ENCODE measurements around the gene ADAMTS12.

ADAMTS12 gene

DNA sequence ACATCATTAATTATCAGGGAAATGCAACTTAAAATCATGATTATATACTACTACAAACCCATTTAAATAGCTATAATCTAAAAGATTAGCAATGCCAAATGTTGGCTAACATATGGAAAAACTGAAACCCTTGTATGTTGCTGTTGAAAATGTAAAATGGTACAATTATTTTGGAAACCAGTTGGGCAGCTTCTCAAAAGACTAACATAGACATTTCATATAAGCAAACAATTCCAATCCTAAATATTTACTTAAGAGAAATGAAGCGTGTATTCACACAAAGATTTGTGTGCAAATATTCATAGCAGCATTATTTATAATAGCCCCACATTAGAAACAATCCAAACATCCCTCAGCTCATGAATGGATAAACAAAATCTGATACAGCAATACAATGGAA lies 106.2 kb downstream of the ADAMTS12 start:
- Histone ChIP-seq H3K9ac (ENCODE audit: low read length) (no peak overlapping the region), H3K27me3 (ENCODE audit: control insufficient read depth, insufficient read depth, low read length) (no peaks in the 10 kb centered on the region), H3K36me3 (ENCODE audit: control insufficient read depth, insufficient read depth, low read length) (no peaks in the 10 kb centered on the region), H3K9me3 (ENCODE audit: control insufficient read depth, insufficient read depth, low read depth, low read length) (peaks cover 9% of the 10 kb centered on the region), H3K27ac (ENCODE audit: low read depth, low read length) (no peak overlapping the region), H3K4me3 (ENCODE audit: low read depth, low read length) (no peak overlapping the region), H3K4me1 (ENCODE audit: control insufficient read depth, insufficient read depth, low read length) (no peaks in the 10 kb centered on the region; the same call in 1 of the 2 replicates)

DNA sequence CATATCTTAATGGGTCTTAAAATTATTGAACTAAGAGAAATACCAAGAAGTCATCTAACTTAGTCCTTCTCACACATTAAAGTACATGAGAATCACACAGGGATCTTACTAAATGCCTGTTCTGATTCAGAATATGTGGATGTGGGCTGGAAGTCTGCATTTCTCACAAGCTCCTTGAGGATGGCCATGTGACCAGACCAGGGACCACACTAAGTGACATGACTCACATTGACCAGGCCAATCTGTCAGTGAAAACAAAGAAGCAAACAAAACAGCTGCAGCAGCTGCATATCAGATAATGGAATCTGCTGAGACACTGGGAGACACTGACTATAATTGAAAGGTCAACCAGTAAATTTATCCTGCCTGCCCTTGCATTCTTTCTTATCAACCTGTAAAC lies 110.5 kb downstream of the ADAMTS12 start:
- no peak overlapping the region for H3K9ac ChIP-seq (ENCODE audit: low read length)
- H3K4me3 ChIP-seq (ENCODE audit: low read depth, low read length), result no peak overlapping the region
- no peaks in the 10 kb centered on the region for H3K36me3 ChIP-seq (ENCODE audit: control insufficient read depth, insufficient read depth, low read length)
- H3K27me3 ChIP-seq (ENCODE audit: control insufficient read depth, insufficient read depth, low read length), result no peaks in the 10 kb centered on the region
- peaks cover 15% of the 10 kb centered on the region for H3K9me3 ChIP-seq (ENCODE audit: control insufficient read depth, insufficient read depth, low read depth, low read length)
- H3K4me1 ChIP-seq (ENCODE audit: control insufficient read depth, insufficient read depth, low read length), result no peaks in the 10 kb centered on the region; the same call in 1 of the 2 replicates
- no peak overlapping the region for H3K27ac ChIP-seq (ENCODE audit: low read depth, low read length)

DNA sequence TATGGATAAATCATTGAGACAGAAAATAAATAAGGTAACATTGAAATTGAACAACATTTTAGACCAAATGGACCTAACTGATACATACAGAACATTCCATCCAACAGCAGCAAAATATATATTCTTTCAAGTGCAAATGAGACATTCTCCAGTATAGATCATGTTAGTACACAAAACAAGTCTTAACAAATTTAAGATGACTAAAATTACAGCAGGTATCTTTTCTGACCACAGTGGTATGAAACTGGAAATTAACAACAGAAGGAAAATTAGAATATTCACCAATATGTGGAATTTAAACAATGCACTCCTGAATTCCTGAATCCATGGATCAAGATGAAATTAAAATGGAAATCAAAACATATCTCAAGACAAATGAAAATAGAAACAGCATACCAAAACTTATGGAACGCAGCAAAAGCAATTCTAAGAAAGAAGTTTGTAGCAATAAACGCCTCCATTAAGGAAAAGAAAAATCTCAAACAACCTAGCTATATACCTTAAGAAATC lies 115.6 kb downstream of the ADAMTS12 start:
- H3K9me3 ChIP-seq (ENCODE audit: control insufficient read depth, insufficient read depth, low read depth, low read length), result 0 out of 2 replicates have a peak, but pooled peaks cover 6% of the 10 kb centered on the region
- H3K27ac ChIP-seq (ENCODE audit: low read depth, low read length), result no peak overlapping the region
- no peak overlapping the region for H3K9ac ChIP-seq (ENCODE audit: low read length)
- no peaks in the 10 kb centered on the region for H3K27me3 ChIP-seq (ENCODE audit: control insufficient read depth, insufficient read depth, low read length)
- H3K36me3 ChIP-seq (ENCODE audit: control insufficient read depth, insufficient read depth, low read length), result no peaks in the 10 kb centered on the region
- H3K4me1 ChIP-seq (ENCODE audit: control insufficient read depth, insufficient read depth, low read length), result no peaks in the 10 kb centered on the region; the same call in 1 of the 2 replicates
- H3K4me3 ChIP-seq (ENCODE audit: low read depth, low read length), result no peak overlapping the region

DNA sequence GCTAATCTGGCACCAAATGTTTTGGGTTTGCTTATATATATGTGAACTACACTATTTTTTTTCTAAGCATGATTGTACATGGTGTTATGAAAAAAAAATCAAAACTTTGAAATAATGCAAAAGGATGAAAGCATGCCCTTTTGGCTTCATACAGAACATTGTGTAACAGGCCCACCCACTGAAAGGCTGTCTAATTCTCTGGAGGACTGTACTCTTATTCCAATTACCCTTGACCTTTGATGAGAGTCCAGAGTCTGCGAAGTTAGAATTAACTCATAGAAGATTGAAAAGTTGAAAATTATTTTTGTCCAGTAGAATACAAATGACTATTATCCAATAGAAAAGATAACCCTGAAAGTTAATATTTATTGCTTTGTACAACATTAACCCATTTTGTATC lies 117.4 kb downstream of the ADAMTS12 start:
- no peak overlapping the region for H3K9ac ChIP-seq (ENCODE audit: low read length)
- H3K27me3 ChIP-seq (ENCODE audit: control insufficient read depth, insufficient read depth, low read length), result no peaks in the 10 kb centered on the region
- no peak overlapping the region for H3K4me3 ChIP-seq (ENCODE audit: low read depth, low read length)
- H3K36me3 ChIP-seq (ENCODE audit: control insufficient read depth, insufficient read depth, low read length), result no peaks in the 10 kb centered on the region
- no peak overlapping the region for H3K27ac ChIP-seq (ENCODE audit: low read depth, low read length)
- 0 out of 2 replicates have a peak, but pooled peaks cover 6% of the 10 kb centered on the region for H3K9me3 ChIP-seq (ENCODE audit: control insufficient read depth, insufficient read depth, low read depth, low read length)
- no peaks in the 10 kb centered on the region for H3K4me1 ChIP-seq (ENCODE audit: control insufficient read depth, insufficient read depth, low read length)

GRCh38 chr5:33772380-33772897 lies 119.4 kb downstream of the ADAMTS12 start:
- no peak overlapping the region for H3K4me3 ChIP-seq (ENCODE audit: low read depth, low read length)
- H3K9me3 ChIP-seq (ENCODE audit: control insufficient read depth, insufficient read depth, low read depth, low read length), result no peaks in the 10 kb centered on the region
- no peaks in the 10 kb centered on the region for H3K4me1 ChIP-seq (ENCODE audit: control insufficient read depth, insufficient read depth, low read length)
- H3K9ac ChIP-seq (ENCODE audit: low read length), result no peak overlapping the region
- H3K36me3 ChIP-seq (ENCODE audit: control insufficient read depth, insufficient read depth, low read length), result no peaks in the 10 kb centered on the region
- H3K27ac ChIP-seq (ENCODE audit: low read depth, low read length), result no peak overlapping the region
- no peaks in the 10 kb centered on the region for H3K27me3 ChIP-seq (ENCODE audit: control insufficient read depth, insufficient read depth, low read length)

- Histone ChIP-seq H3K27me3 (ENCODE audit: control insufficient read depth, insufficient read depth, low read length) (no peaks in the 10 kb centered on the region), H3K4me1 (ENCODE audit: control insufficient read depth, insufficient read depth, low read length) (peaks cover 4% of the 10 kb centered on the region), H3K27ac (ENCODE audit: low read depth, low read length) (no peak overlapping the region), H3K9me3 (ENCODE audit: control insufficient read depth, insufficient read depth, low read depth, low read length) (no peaks in the 10 kb centered on the region), H3K9ac (ENCODE audit: low read length) (no peak overlapping the region), H3K4me3 (ENCODE audit: low read depth, low read length) (no peak overlapping the region), H3K36me3 (ENCODE audit: control insufficient read depth, insufficient read depth, low read length) (no peaks in the 10 kb centered on the region)
Observed at GRCh38 chr5:33769968-33770367, 121.8 kb downstream of the ADAMTS12 start.

- peaks cover 12% of the 10 kb centered on the region for H3K4me1 ChIP-seq (ENCODE audit: control insufficient read depth, insufficient read depth, low read length)
- no peaks in the 10 kb centered on the region for H3K9me3 ChIP-seq (ENCODE audit: control insufficient read depth, insufficient read depth, low read depth, low read length)
- no peaks in the 10 kb centered on the region for H3K36me3 ChIP-seq (ENCODE audit: control insufficient read depth, insufficient read depth, low read length)
- no peak overlapping the region for H3K9ac ChIP-seq (ENCODE audit: low read length)
- H3K27me3 ChIP-seq (ENCODE audit: control insufficient read depth, insufficient read depth, low read length), result no peaks in the 10 kb centered on the region
- no peak overlapping the region for H3K4me3 ChIP-seq (ENCODE audit: low read depth, low read length)
- H3K27ac ChIP-seq (ENCODE audit: low read depth, low read length), result no peak overlapping the region
Observed at GRCh38 chr5:33769196-33769595, 122.6 kb downstream of the ADAMTS12 start.

DNA sequence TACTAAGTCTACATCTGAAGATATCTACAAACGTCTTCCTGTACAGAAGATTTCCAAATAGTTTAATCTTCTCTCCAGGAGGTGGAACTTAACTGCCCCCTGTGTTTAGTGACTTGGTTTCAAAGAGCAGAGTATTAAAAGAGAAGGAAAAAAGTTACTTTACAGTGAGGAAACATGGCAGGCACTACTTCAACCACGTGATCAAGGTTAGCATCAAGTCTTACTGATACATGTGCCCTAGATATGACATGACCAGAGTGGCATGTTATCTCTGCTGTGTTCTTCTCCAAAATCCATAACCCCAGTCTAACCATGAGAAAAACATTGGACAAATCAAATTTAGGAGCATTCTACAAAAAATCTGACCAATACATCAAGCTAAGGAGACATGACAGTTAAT lies 125.8 kb downstream of the ADAMTS12 start:
- H3K27ac ChIP-seq (ENCODE audit: low read depth, low read length), result no peak overlapping the region
- no peak overlapping the region for H3K9ac ChIP-seq (ENCODE audit: low read length)
- H3K9me3 ChIP-seq (ENCODE audit: control insufficient read depth, insufficient read depth, low read depth, low read length), result no peaks in the 10 kb centered on the region
- H3K4me1 ChIP-seq (ENCODE audit: control insufficient read depth, insufficient read depth, low read length), result peaks cover 31% of the 10 kb centered on the region
- H3K4me3 ChIP-seq (ENCODE audit: low read depth, low read length), result no peak overlapping the region
- H3K36me3 ChIP-seq (ENCODE audit: control insufficient read depth, insufficient read depth, low read length), result no peaks in the 10 kb centered on the region
- no peaks in the 10 kb centered on the region for H3K27me3 ChIP-seq (ENCODE audit: control insufficient read depth, insufficient read depth, low read length)

DNA sequence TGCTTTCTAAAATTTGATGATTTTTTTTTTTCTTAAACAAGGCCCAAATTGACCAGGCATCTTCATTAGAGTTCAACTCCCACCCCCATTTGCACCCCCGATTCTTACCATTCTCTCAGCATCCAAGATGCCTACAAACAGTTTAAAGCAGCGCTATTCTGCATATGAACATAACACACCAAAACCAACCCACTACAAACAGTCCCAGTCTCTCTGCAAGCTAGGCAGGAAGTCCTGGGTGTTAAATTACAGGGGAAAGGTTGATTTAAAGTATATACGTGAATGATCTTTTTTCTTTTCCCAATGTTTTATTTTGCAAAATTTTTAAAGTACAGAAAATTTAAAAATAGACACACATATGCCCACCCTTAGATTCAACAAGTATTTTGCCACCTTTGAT lies 127.0 kb downstream of the ADAMTS12 start:
- Histone ChIP-seq H3K27ac (ENCODE audit: low read depth, low read length) (no peak overlapping the region), H3K4me1 (ENCODE audit: control insufficient read depth, insufficient read depth, low read length) (peaks cover 36% of the 10 kb centered on the region), H3K9ac (ENCODE audit: low read length) (no peak overlapping the region), H3K9me3 (ENCODE audit: control insufficient read depth, insufficient read depth, low read depth, low read length) (no peaks in the 10 kb centered on the region), H3K4me3 (ENCODE audit: low read depth, low read length) (no peak overlapping the region), H3K36me3 (ENCODE audit: control insufficient read depth, insufficient read depth, low read length) (no peaks in the 10 kb centered on the region), H3K27me3 (ENCODE audit: control insufficient read depth, insufficient read depth, low read length) (no peaks in the 10 kb centered on the region)

- peaks cover 36% of the 10 kb centered on the region for H3K4me1 ChIP-seq (ENCODE audit: control insufficient read depth, insufficient read depth, low read length)
- no peaks in the 10 kb centered on the region for H3K36me3 ChIP-seq (ENCODE audit: control insufficient read depth, insufficient read depth, low read length)
- H3K27me3 ChIP-seq (ENCODE audit: control insufficient read depth, insufficient read depth, low read length), result no peaks in the 10 kb centered on the region
Observed at GRCh38 chr5:33763435-33763834, 128.4 kb downstream of the ADAMTS12 start.

GRCh38 chr5:33762859-33763258 lies 128.9 kb downstream of the ADAMTS12 start:
- Histone ChIP-seq H3K4me3 (ENCODE audit: low read depth, low read length) (no peak overlapping the region), H3K4me1 (ENCODE audit: control insufficient read depth, insufficient read depth, low read length) (peaks cover 36% of the 10 kb centered on the region), H3K27me3 (ENCODE audit: control insufficient read depth, insufficient read depth, low read length) (no peaks in the 10 kb centered on the region), H3K9ac (ENCODE audit: low read length) (no peak overlapping the region), H3K36me3 (ENCODE audit: control insufficient read depth, insufficient read depth, low read length) (no peaks in the 10 kb centered on the region), H3K9me3 (ENCODE audit: control insufficient read depth, insufficient read depth, low read depth, low read length) (no peaks in the 10 kb centered on the region), H3K27ac (ENCODE audit: low read depth, low read length) (no peak overlapping the region)

More at GRCh38 chr5:33763435-33763834, 128.4 kb downstream of the ADAMTS12 start:
- H3K4me3 ChIP-seq (ENCODE audit: low read depth, low read length), result no peak overlapping the region
- no peak overlapping the region for H3K9ac ChIP-seq (ENCODE audit: low read length)
- no peaks in the 10 kb centered on the region for H3K9me3 ChIP-seq (ENCODE audit: control insufficient read depth, insufficient read depth, low read depth, low read length)
- no peak overlapping the region for H3K27ac ChIP-seq (ENCODE audit: low read depth, low read length)
